ENCODE data around the gene FAM171A1.
"Not testable (repeated sequence)": the region's sequence is repeated elsewhere in the genome, so short reads cannot be mapped to it uniquely, and the experiment has no call there.

FAM171A1 gene

DNA sequence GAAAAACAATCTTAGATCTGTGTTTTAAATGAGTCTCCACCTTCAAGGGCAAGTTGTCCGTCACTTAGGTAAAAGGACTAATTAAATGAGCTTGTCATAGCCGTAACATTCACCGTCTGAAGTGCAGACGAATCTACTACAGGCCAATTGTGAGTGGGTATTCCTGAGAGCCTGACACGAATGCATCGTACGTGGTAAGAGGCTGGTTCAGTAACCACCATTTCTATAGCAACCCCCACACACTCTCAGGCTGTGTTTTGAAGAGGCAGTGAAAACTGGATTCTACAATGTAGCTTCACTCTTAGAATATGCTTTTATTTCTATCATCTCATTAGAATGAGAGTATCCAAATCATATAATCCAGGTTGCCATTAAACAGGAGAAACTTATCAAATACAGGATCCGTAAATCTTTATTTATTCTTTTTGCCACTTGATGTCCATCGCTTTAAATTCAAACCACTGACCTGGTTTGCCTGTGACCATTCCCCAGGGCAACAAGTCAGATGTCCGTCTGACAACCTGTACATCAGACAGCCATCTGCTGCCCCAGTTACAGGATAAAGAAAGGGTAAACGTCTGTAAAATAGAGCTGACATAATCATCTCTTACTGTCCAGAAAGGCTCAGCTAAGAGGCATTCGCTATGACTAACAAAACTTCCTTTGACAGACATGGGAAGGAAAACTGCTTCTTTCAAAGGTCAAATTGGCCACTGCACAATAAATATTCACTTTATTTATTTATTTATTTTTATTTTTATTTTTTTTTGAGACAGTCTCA is 132.3 kb downstream of the FAM171A1 start:
- FAIRE-seq = no peak

DNA sequence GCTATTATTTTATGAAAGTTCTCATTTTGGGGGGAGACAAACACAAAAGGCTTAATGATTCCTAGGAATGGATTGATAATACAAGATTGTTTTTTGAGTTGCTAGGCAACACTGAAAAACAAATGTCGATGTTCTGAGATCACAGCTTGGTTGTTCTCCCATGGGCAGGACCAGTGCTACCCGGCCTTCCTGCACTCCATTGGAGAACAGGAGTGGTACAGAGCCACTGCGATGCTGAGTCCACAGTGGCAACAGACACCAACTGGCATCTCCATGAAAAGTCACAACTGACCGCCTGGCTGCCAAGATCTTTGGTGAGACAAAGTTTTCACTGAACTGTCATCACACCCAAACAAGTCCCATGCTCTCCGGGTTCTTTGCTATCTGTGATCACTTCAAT is 133.7 kb downstream of the FAM171A1 start:
- FAIRE-seq = no peak

- no peak for FAIRE-seq
Observed at GRCh38 chr10:15236340-15236739, 134.7 kb downstream of the FAM171A1 start.

DNA sequence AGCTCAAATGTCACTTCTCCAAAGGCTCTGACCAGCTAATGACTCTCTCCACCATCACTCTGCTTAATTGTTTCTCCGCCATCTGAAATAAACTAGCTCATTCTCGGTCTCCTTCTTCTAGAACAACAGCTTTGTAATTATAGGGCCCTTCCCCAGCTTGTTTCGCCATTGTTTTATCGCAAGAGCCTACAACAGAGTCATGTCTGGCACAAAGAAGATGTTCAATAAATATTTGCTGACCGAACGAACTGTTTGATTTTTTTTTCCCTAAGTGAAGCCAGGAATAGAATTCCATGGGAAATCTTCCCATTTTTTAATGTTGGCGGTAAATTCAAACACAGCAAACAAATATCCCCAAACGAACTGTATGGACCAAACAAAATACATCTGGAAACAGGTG is 138.8 kb downstream of the FAM171A1 start:
- no peak for FAIRE-seq

- no peak for FAIRE-seq
Observed at GRCh38 chr10:15231426-15231825, 139.7 kb downstream of the FAM171A1 start.

GRCh38 chr10:15230257-15230656 is 140.8 kb downstream of the FAM171A1 start:
- FAIRE-seq = no peak

- FAIRE-seq = no peak
Observed at GRCh38 chr10:15229268-15229667, 141.8 kb downstream of the FAM171A1 start.

DNA sequence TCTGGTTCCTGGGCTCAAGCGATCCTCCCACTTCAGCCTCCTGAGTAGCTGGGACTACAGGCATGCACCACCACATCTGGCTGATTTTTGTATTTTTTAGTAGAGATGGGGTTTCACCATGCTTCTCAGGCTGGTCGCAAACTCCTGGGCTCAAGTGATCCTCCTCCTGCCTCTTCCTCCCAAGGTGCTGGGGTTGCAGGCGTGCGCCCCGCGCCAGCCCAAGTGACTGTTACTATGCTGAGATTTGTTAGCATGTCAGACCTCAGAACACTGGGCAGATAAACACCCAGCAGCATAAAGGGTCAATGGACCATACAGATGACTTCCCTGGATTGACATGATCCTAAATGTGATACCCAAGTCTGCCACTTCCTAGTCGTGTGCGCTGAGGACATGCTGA is 142.7 kb downstream of the FAM171A1 start:
- no peak for FAIRE-seq

DNA sequence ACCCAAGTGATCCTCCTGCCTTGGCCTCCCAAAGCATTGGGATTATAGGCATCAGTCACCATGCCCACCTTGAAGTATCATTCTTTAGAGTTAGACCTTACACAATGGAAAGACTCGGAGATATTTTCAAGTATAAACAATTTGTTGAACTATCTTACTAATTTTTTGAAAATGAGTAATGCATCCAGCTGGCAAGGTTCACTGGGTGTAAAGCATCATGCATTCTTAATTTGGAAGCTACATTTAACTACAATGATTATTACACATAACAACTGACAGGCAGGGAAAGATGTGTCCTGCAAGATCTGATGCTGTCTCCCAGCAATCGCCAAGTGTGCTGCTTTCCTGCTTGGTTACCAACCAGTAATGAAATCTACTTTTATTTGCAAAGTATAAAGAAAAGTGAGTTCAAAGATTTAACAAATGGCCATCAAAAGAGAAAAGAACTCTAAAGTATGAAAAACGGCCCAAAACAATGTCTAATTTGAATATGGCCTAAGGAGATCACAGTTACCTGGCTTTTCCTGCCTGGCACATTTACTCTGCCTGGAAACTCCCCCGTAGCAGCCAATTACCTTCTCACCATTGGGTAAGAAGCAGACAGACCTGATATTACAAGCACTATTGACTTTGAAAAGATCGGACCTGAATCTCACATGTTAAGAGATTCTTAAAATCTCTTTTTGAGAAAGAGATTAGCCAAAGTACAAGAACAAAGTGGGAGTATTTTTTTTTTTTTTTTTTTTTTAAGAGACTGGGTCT is 143.3 kb downstream of the FAM171A1 start:
- FAIRE-seq = no peak

DNA sequence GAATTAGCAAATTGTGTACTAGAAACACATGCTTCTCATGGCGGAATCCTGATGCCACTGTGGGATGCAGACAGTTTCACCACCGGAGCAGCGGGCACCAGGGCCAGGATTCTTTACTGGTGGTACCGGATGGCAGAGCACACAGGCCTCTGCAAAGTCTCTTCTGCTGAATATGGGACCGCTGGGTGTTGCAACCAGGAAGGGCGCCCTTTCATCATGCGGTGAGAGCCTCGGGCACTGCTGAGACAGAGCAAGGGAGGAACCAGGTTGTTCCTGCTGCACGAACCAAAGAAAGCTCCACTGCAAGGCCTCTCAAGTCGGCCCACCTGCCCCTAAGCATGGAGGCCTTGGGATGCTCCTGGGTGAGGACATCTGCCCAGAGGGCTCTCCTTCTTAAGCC is 145.6 kb downstream of the FAM171A1 start:
- FAIRE-seq = no peak

DNA sequence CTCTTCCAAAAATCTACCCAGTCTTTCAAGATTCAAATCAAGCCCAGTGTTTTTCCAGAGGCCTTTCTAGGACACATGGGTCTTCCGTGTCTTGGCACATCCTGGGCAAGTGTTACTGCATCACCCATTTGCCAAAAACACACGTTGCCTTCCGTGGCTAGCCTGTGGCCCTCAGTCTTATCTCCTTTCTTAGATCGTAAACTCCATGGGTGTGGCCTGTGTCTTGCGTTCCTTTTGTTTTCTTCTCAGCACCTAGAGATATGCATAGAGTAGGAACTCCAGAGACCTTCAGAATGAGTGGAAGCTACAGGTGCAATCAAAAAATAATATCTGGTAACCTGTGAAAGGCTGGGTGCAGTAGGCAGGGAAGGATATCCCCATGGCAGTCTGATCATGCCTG is 146.1 kb downstream of the FAM171A1 start:
- no peak for FAIRE-seq

DNA sequence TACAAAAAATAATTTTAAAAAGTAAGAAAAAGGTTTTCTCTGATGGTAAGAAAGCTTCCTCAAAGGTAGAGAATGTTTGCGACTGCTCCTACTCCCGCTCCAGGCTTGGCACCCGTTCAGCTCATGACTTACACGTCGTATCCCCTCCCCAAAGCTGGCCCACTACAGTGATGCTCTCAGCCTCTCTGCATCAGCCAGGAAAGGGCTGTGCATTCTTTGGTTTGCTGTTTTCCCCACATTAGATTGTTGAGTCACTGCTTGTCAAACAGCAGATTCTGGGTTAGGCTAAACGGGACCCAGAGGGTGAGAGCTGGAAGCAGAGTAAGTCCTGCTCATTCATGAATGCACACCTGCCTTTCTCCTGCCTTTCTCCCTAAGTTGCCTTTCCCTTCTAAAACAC is 147.9 kb downstream of the FAM171A1 start:
- no peak for FAIRE-seq

GRCh38 chr10:15222511-15222910 is 148.6 kb downstream of the FAM171A1 start:
- no peak for FAIRE-seq

- FAIRE-seq = no peak
Observed at GRCh38 chr10:15220445-15220844, 150.6 kb downstream of the FAM171A1 start.

DNA sequence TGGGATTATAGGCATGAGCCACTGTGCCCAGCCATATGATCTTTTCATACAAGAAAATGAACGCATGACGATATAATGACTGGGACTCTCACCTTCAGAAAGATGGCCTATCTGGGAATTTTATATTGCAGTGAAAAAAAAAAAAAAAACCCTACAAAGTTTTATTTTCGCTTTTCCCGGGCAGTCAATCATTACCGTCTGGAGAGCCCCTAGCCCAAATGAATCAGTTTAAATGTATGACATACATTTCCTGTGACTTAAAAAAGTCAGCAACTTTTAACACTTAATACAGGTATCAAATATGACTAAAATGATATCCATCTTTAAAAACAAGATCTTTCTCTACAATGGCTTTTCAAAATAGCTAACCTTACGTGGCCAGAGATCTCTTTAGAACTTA is 154.4 kb downstream of the FAM171A1 start:
- no peak for FAIRE-seq

GRCh38 chr10:15214237-15214636 is 156.9 kb downstream of the FAM171A1 start:
- no peak for FAIRE-seq

GRCh38 chr10:15213461-15213861 is 157.6 kb downstream of the FAM171A1 start:
- FAIRE-seq = no peak

DNA sequence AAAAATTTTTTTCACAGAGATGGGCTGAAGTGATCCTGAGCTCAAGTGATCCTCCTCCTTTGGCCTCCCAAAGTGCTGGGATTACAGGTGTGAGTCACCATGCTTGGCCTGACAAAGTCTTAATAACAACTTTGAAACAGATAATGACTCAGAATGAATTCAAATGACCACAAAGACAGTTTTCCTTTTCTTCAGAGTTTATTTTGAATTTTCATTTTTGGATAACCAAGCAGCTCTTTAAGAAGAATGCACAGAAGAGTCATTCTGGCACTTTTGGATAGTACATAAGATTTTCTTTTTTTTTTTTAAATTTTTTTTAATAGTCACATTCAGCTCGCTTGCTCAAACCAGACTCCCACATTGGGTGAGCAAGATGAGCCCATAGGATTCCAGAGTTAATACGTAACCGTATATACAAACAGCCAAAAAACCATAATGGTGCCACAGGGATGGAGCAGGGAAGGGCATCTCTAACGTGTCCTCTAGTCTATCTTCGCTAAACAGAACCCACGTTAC is 159.6 kb downstream of the FAM171A1 start:
- FAIRE-seq = no peak

GRCh38 chr10:15210521-15210920 is 160.6 kb downstream of the FAM171A1 start:
- FAIRE-seq = no peak

- no peak for FAIRE-seq
Observed at GRCh38 chr10:15209827-15210509, 161.1 kb downstream of the FAM171A1 start.

DNA sequence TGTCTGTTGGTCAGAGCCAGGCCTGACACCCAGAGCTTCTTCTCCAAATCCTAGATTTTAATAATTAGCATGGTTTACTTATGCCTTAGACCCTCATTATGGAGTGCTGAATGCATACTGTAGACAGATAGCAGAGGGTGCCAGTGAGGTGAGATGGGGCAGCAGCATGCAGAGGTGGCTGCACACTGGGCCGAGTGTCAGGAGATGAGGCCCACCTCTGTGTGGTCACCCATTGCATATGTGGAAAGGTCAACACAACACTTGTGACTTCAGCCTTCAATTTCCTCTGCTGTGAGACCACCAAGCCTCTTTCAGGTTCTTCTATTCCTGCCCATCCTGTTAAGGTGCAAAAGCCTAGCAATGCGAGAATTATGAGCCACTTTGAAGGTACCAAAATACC is 162.9 kb downstream of the FAM171A1 start:
- no peak for FAIRE-seq

DNA sequence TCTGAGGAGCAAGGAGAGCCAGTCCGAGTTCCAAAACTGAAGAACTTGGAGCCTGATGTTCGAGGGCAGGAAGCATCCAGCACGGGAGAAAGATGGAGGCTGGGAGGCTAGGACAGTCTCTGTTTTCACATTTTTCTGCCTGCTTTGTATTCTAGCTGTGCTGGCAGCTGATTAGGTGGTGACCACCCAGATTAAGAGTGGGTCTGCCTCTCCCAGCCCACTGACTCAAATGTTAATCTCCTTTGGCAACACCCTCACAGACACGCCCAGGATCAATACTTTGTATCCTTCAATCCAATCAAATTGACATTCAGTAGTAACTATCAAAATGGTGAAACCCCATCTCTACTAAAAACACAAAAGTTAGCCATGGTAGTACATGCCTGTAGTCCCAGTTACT is 163.7 kb downstream of the FAM171A1 start:
- FAIRE-seq = not testable (repeated sequence)

DNA sequence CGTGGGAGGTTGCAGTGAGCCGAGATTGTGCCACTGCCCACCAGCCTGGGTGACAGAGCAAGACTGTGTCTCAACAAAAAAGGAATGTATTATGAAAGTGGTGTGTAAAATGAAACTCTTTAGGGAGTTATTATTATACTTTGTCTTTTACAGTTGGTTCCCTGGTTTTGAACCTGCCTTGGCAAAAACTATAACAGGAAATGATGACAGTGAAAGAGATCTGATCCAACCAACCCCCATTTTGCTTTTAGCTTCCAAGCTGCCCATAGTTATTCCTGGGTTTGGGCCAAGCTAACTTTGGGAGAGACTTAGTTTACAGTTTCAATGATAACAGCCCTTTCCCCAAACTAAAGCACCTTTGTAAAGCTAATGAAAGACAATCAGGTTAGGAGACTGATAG is 168.4 kb downstream of the FAM171A1 start:
- FAIRE-seq = no peak

GRCh38 chr10:15202301-15202621 is 168.8 kb downstream of the FAM171A1 start:
- FAIRE-seq = not testable (repeated sequence)
